PC-9 (cell line): Measurements from ENCODE around the gene PYDC1.

Source experiments
- EZH2 ChIP-seq: fragments of 200-600 bp; sonication (generic); IDR thresholded peaks from 2 replicates; pipeline ENCODE4 v1.8.0; 2017; ENCODE audit warnings: antibody characterized with exemption, low read depth
- TF ChIP-seq, protein P1 (sequence below): fragments of 200-600 bp; sonication (generic); conservative IDR thresholded peaks from 2 replicates; pipeline ENCODE4 v1.6.1; 2017; ENCODE audit warnings: mixed run types, antibody characterized with exemption, mild to moderate bottlenecking, moderate library complexity

GRCh38 chr16:31213877-31214707, 2.8 kb downstream of the PYDC1 start, which contains the start of gene TRIM72:
- TF ChIP-seq, protein P1, sequence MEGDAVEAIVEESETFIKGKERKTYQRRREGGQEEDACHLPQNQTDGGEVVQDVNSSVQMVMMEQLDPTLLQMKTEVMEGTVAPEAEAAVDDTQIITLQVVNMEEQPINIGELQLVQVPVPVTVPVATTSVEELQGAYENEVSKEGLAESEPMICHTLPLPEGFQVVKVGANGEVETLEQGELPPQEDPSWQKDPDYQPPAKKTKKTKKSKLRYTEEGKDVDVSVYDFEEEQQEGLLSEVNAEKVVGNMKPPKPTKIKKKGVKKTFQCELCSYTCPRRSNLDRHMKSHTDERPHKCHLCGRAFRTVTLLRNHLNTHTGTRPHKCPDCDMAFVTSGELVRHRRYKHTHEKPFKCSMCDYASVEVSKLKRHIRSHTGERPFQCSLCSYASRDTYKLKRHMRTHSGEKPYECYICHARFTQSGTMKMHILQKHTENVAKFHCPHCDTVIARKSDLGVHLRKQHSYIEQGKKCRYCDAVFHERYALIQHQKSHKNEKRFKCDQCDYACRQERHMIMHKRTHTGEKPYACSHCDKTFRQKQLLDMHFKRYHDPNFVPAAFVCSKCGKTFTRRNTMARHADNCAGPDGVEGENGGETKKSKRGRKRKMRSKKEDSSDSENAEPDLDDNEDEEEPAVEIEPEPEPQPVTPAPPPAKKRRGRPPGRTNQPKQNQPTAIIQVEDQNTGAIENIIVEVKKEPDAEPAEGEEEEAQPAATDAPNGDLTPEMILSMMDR, result no peak
- TF ChIP-seq EZH2, result no peak
